ENCODE results near the gene GPX7. TPM values are rescaled to one million over a fixed set of nuclear protein-coding genes. Genes with fewer than 3 reads are reported as not detected.

Gene GPX7
- total RNA-seq, 1 experiment from 2014 or later, result 21.7 TPM

- no TSS peak for BruUV-seq (replicated peaks)
- H3K36me3 Mint-ChIP-seq (ENCODE audit: insufficient read depth, unreplicated experiment), result peaks cover 11% of the 10 kb centered on the region
- H3K4me3 Mint-ChIP-seq (ENCODE audit: unreplicated experiment), result no peak overlapping the region
- H3K4me1 Mint-ChIP-seq (ENCODE audit: low read depth, unreplicated experiment), result peaks cover 7% of the 10 kb centered on the region
- TF ChIP-seq, protein P1, sequence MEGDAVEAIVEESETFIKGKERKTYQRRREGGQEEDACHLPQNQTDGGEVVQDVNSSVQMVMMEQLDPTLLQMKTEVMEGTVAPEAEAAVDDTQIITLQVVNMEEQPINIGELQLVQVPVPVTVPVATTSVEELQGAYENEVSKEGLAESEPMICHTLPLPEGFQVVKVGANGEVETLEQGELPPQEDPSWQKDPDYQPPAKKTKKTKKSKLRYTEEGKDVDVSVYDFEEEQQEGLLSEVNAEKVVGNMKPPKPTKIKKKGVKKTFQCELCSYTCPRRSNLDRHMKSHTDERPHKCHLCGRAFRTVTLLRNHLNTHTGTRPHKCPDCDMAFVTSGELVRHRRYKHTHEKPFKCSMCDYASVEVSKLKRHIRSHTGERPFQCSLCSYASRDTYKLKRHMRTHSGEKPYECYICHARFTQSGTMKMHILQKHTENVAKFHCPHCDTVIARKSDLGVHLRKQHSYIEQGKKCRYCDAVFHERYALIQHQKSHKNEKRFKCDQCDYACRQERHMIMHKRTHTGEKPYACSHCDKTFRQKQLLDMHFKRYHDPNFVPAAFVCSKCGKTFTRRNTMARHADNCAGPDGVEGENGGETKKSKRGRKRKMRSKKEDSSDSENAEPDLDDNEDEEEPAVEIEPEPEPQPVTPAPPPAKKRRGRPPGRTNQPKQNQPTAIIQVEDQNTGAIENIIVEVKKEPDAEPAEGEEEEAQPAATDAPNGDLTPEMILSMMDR (IDR thresholded peaks at IDR 0.05; ENCODE audit: insufficient read depth in 1 of 2, low read depth in 1 of 2, low read length in 1 of 2, severe bottlenecking in 1 of 2, unreplicated experiment in 1 of 2), result no peak
- H3K9me3 ChIP-seq, result no peaks in the 10 kb centered on the region
- DNase-seq, result no peak
- H3K4me1 ChIP-seq, result no peaks in the 10 kb centered on the region; the same call in 1 of the 2 replicates
- ChIA-PET CTCF (interaction anchor here (0.7 kb wide), 1 partner anchor 31 kb away, joined by 3 read pairs; no protein-coding TSS in a partner anchor), POLR2A (no interaction called here)
- H3K27me3 Mint-ChIP-seq (ENCODE audit: insufficient read depth, unreplicated experiment), result no peaks in the 10 kb centered on the region
- no peak overlapping the region for H3K27ac Mint-ChIP-seq (ENCODE audit: unreplicated experiment)
- no peaks in the 10 kb centered on the region; the same call in 1 of the 2 replicates for H3K27me3 ChIP-seq (replicated peaks; ENCODE audit: control insufficient read depth, insufficient read depth, low read length)
- no peak overlapping the region for H3K4me3 ChIP-seq (ENCODE audit: low read depth, low read length)
- H3K9me3 Mint-ChIP-seq (ENCODE audit: unreplicated experiment), result no peaks in the 10 kb centered on the region
- intact Hi-C loops (cut with micrococcal nuclease; ENCODE audit: unreplicated experiment), result no loop called here
- H3K36me3 ChIP-seq (ENCODE audit: control insufficient read depth, insufficient read depth, low read length), result no peaks in the 10 kb centered on the region
Observed at GRCh38 chr1:52598729-52599128, 3.4 kb upstream of the GPX7 start.

DNA sequence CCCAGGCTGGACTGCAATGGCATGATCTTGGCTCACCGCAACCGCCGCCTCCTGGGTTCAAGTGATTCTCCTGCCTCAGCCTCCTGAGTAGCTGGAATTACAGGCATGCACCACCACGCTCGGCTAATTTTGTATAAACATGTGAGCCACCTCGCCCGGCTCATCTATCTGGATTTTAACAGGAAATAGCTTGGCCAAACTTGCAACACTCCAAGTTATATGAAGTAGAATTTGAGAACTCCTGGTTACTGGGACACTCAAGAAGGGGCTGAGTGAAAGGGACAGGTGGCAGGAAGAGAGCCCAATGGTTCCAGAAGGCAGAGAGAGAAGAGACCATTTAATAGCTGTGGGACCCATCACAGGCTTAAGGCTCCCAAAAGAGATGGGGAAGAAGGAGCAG, 2.9 kb upstream of the GPX7 start:
- CTCF ChIA-PET, result interaction anchor here (0.7 kb wide), 1 partner anchor 32 kb away, joined by 3 read pairs; no protein-coding TSS in a partner anchor

DNA sequence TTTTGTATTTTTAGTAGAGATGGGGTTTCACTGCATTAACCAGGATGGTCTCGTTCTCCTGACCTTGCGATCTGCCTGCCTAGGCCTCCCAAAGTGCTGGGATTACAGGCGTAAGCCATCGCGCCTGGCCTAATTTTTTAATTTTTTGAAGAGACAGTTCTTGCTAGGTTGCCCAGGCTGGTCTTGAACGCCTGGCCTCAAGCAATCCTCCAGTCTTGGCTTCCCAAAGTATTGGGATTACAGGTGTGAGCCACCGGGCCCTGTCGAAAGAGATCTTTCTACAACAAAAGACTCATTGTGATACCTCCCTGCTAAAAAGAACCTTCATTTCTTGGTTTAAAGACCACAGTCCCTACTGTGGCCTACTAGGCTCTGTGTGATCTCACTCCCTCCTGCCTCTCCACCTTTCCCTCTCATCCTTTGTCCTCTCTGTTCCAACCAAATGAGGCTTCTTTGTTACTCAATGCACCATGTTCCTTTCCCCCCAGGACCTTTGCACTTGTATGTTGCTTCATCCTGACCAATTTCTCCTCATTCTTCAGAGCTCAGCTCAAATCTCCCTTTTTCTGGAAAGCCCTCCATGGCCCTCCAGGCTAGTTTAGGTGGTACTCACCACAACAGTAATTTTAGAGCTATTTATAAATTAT, 1.5 kb upstream of the GPX7 start:
- POLR2A ChIA-PET, result no interaction called here

More for the DNA sequence above, 2.9 kb upstream of the GPX7 start:
- Histone ChIP-seq H3K9me3 (no peaks in the 10 kb centered on the region), H3K4me3 (ENCODE audit: low read depth, low read length) (no peak overlapping the region), H3K4me1 (no peaks in the 10 kb centered on the region; the same call in 1 of the 2 replicates), H3K36me3 (ENCODE audit: control insufficient read depth, insufficient read depth, low read length) (no peaks in the 10 kb centered on the region), H3K27me3 (replicated peaks; ENCODE audit: control insufficient read depth, insufficient read depth, low read length) (no peaks in the 10 kb centered on the region; the same call in 1 of the 2 replicates)
- Mint-ChIP-seq H3K27me3 (ENCODE audit: insufficient read depth, unreplicated experiment) (no peaks in the 10 kb centered on the region), H3K27ac (ENCODE audit: unreplicated experiment) (no peak overlapping the region), H3K4me3 (ENCODE audit: unreplicated experiment) (no peak overlapping the region), H3K9me3 (ENCODE audit: unreplicated experiment) (no peaks in the 10 kb centered on the region), H3K36me3 (ENCODE audit: insufficient read depth, unreplicated experiment) (peaks cover 11% of the 10 kb centered on the region), H3K4me1 (ENCODE audit: low read depth, unreplicated experiment) (peaks cover 7% of the 10 kb centered on the region)
- no TSS peak for BruUV-seq (replicated peaks)
- intact Hi-C loops (cut with micrococcal nuclease; ENCODE audit: unreplicated experiment), result no loop called here
- POLR2A ChIA-PET, result no interaction called here
- TF ChIP-seq, protein P1 (IDR thresholded peaks at IDR 0.05; ENCODE audit: insufficient read depth in 1 of 2, low read depth in 1 of 2, low read length in 1 of 2, severe bottlenecking in 1 of 2, unreplicated experiment in 1 of 2), result no peak
- DNase-seq, result no peak

More for the DNA sequence above, 1.5 kb upstream of the GPX7 start:
- Mint-ChIP-seq H3K27me3 (ENCODE audit: insufficient read depth, unreplicated experiment) (no peaks in the 10 kb centered on the region), H3K4me3 (ENCODE audit: unreplicated experiment) (no peak overlapping the region), H3K9me3 (ENCODE audit: unreplicated experiment) (no peaks in the 10 kb centered on the region), H3K4me1 (ENCODE audit: low read depth, unreplicated experiment) (peaks cover 7% of the 10 kb centered on the region), H3K36me3 (ENCODE audit: insufficient read depth, unreplicated experiment) (peaks cover 11% of the 10 kb centered on the region), H3K27ac (ENCODE audit: unreplicated experiment) (no peak overlapping the region)
- DNase-seq, result no peak
- H3K36me3 ChIP-seq (ENCODE audit: control insufficient read depth, insufficient read depth, low read length), result no peaks in the 10 kb centered on the region
- H3K4me1 ChIP-seq, result no peaks in the 10 kb centered on the region; the same call in 1 of the 2 replicates
- intact Hi-C loops (cut with micrococcal nuclease; ENCODE audit: unreplicated experiment), result no loop called here
- no peak overlapping the region for H3K4me3 ChIP-seq (ENCODE audit: low read depth, low read length)
- no TSS peak for BruUV-seq (replicated peaks)
- TF ChIP-seq, protein P1 (IDR thresholded peaks at IDR 0.05; ENCODE audit: insufficient read depth in 1 of 2, low read depth in 1 of 2, low read length in 1 of 2, severe bottlenecking in 1 of 2, unreplicated experiment in 1 of 2), result no peak
- CTCF ChIA-PET, result no interaction called here
- no peaks in the 10 kb centered on the region; the same call in 1 of the 2 replicates for H3K27me3 ChIP-seq (replicated peaks; ENCODE audit: control insufficient read depth, insufficient read depth, low read length)
- H3K9me3 ChIP-seq, result no peaks in the 10 kb centered on the region

Measured in Caco-2 (cell line).